Measurements from ENCODE around the gene XYLT1. TPM values are rescaled to one million over a fixed set of nuclear protein-coding genes. Genes with fewer than 3 reads are reported as not detected.

Gene XYLT1
- total RNA-seq, 1 experiment from 2014 or later = 14.5 TPM

DNA sequence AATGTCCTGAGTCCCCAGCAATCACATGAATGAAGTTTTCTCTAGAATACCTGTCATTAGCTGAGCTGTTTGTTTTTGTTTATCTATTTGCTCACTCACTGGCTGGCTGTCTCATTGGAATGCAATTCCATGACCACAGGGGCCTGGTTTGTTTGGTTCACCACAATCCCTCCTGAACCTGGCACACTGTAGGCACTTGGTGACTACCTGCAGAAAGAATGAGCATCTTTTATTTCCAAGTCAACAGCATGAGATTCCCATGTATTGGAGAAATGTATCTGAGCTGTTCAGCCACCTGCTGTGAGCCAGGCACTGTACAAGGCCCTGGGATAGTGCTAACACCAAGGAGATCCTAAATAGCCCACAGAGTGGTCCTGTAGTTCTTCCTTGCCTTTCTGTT is 345.1 kb downstream of the XYLT1 start:
- no peak overlapping the region for H2BK120ac ChIP-seq (ENCODE audit: low read depth, low read length, poor library complexity, severe bottlenecking)
- no peaks in the 10 kb centered on the region for H4K20me1 ChIP-seq (ENCODE audit: control insufficient read depth, insufficient read depth, insufficient read length)
- Mint-ChIP-seq H3K36me3 (ENCODE audit: insufficient read depth in 1 of 3, low read depth in 3 of 3) (peaks cover 12 to 23% (median 14%) of the 10 kb centered on the region in 3 experiments), H3K27ac (no peak overlapping the region), H3K27me3 (ENCODE audit: low read depth) (no peaks in the 10 kb centered on the region), H3K9me3 (no peaks in the 10 kb centered on the region), H3K4me3 (no peak overlapping the region), H3K4me1 (peaks cover 6 to 13% of the 10 kb centered on the region in 2 experiments)
- H3K18ac ChIP-seq (ENCODE audit: insufficient read length, low read depth, low read length) = no peak overlapping the region
- no peak overlapping the region for H4K5ac ChIP-seq (ENCODE audit: insufficient read length, low read depth, low read length)
- H3K9me3 ChIP-seq (ENCODE audit: control insufficient read depth, low read depth, low read length) = no peaks in the 10 kb centered on the region
- no peak overlapping the region for H2AK5ac ChIP-seq (ENCODE audit: insufficient read length, low read length)
- no peak overlapping the region for H4K8ac ChIP-seq (replicated peaks; ENCODE audit: insufficient read length, low read depth, low read length)
- H2BK20ac ChIP-seq (ENCODE audit: low read depth, low read length, poor library complexity, severe bottlenecking) = no peak overlapping the region
- no peaks in the 10 kb centered on the region for H3K27me3 ChIP-seq (ENCODE audit: insufficient read depth, low read length)
- no peak for DNase-seq
- no peak overlapping the region for H3K4ac ChIP-seq (ENCODE audit: low read depth, low read length)
- H3K14ac ChIP-seq (ENCODE audit: insufficient read depth, low read length) = no peak overlapping the region
- no peak overlapping the region for H2BK5ac ChIP-seq (ENCODE audit: insufficient read length, low read length)
- H2BK15ac ChIP-seq (ENCODE audit: low read depth, low read length) = no peak overlapping the region
- no peaks in the 10 kb centered on the region for H3K79me2 ChIP-seq (ENCODE audit: insufficient read depth, low read length)
- no peaks in the 10 kb centered on the region for H3K4me1 ChIP-seq (ENCODE audit: insufficient read depth, low read length)
- no peaks in the 10 kb centered on the region for H3K23me2 ChIP-seq (ENCODE audit: insufficient read length, low read depth, low read length, poor library complexity, severe bottlenecking)
- no peaks in the 10 kb centered on the region for H3K79me1 ChIP-seq (ENCODE audit: insufficient read depth, low read depth, low read length, poor library complexity, severe bottlenecking)
- H3K23ac ChIP-seq (ENCODE audit: insufficient read length, low read depth, low read length) = no peak overlapping the region
- H2AFZ ChIP-seq (ENCODE audit: low read length) = no peak overlapping the region
- H3K56ac ChIP-seq (ENCODE audit: insufficient read length, low read depth, low read length) = no peak overlapping the region
- no peak overlapping the region for H2BK12ac ChIP-seq (ENCODE audit: insufficient read length, low read depth, low read length)
- H4K91ac ChIP-seq (ENCODE audit: insufficient read length, low read depth, low read length) = no peak overlapping the region
- no peak overlapping the region for H3K9ac ChIP-seq (ENCODE audit: extremely low read depth, insufficient read length, low read length)
- no peak overlapping the region for H3T11ph ChIP-seq (ENCODE audit: low read length)
- TF ChIP-seq, protein P1, sequence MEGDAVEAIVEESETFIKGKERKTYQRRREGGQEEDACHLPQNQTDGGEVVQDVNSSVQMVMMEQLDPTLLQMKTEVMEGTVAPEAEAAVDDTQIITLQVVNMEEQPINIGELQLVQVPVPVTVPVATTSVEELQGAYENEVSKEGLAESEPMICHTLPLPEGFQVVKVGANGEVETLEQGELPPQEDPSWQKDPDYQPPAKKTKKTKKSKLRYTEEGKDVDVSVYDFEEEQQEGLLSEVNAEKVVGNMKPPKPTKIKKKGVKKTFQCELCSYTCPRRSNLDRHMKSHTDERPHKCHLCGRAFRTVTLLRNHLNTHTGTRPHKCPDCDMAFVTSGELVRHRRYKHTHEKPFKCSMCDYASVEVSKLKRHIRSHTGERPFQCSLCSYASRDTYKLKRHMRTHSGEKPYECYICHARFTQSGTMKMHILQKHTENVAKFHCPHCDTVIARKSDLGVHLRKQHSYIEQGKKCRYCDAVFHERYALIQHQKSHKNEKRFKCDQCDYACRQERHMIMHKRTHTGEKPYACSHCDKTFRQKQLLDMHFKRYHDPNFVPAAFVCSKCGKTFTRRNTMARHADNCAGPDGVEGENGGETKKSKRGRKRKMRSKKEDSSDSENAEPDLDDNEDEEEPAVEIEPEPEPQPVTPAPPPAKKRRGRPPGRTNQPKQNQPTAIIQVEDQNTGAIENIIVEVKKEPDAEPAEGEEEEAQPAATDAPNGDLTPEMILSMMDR (conservative IDR thresholded peaks at IDR 0.05) = no peak
- no peak overlapping the region for H3K27ac ChIP-seq (ENCODE audit: insufficient read length, low read depth, low read length)
- H3K4me2 ChIP-seq (ENCODE audit: insufficient read depth, insufficient read length, low read length) = no peak overlapping the region

Measured in H9 (cell line).